ENCODE data around the gene SLC25A42. TPM values are rescaled to one million over a fixed set of nuclear protein-coding genes. Genes with fewer than 3 reads are reported as not detected.

Gene SLC25A42
- total RNA-seq, 1 experiment from 2014 or later: 8.1 TPM

DNA sequence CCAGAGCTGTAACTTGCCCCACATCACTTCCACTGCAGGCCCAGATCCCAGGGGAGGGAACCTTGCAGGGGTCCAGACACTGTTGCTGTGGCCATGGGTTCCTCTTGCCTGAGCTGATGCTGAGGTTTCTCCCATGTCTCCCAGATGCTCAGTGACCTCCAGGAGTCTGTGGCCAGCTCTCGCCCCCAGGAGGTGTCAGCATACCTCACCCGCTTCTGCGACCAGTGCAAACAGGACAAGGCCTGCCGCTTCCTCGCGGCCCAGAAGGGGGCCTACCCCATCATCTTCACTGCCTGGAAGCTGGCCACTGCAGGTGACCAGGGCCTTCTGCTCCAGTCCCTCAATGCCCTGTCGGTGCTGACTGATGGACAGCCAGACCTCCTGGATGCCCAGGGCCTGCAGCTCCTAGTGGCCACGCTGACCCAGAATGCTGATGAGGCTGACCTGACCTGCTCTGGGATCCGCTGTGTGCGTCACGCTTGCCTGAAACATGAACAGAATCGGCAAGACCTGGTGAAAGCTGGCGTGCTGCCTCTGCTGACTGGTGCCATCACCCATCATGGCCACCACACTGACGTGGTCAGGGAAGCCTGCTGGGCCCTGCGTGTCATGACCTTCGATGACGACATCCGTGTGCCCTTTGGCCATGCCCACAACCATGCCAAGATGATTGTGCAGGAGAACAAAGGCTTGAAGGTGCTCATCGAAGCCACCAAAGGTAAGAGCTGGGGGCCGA lies 12.1 kb upstream of the SLC25A42 start:
- ChIA-PET CTCF (interaction anchor here (0.7 to 4.5 kb wide), 7 partner anchors 56 to 94 kb away, joined by 3 to 18 read pairs (median 5); no protein-coding TSS in a partner anchor), POLR2A (interaction anchor here (0.6 kb wide), 1 partner anchor 116 kb away, joined by 3 read pairs; no protein-coding TSS in a partner anchor)
- Mint-ChIP-seq H3K27ac (no peak overlapping the region), H3K36me3 (peaks cover 48% of the 10 kb centered on the region), H3K9me3 (no peaks in the 10 kb centered on the region), H3K4me1 (no peaks in the 10 kb centered on the region), H3K4me3 (no peak overlapping the region), H3K27me3 (ENCODE audit: low read depth) (no peaks in the 10 kb centered on the region)
- no peak for DNase-seq (ENCODE audit: low spot score)
- TF ChIP-seq FOXP1 (CRISPR knock-in tag; IDR thresholded peaks at IDR 0.05; ENCODE audit: borderline replicate concordance) (no peak), ZNF671 (CRISPR knock-in tag; IDR thresholded peaks at IDR 0.05) (no peak), RORB (CRISPR knock-in tag; IDR thresholded peaks at IDR 0.05) (no peak), NR2C2 (CRISPR knock-in tag; IDR thresholded peaks at IDR 0.05) (no peak)
- TF ChIP-seq, protein P1, sequence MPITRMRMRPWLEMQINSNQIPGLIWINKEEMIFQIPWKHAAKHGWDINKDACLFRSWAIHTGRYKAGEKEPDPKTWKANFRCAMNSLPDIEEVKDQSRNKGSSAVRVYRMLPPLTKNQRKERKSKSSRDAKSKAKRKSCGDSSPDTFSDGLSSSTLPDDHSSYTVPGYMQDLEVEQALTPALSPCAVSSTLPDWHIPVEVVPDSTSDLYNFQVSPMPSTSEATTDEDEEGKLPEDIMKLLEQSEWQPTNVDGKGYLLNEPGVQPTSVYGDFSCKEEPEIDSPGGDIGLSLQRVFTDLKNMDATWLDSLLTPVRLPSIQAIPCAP (CRISPR knock-in tag; IDR thresholded peaks at IDR 0.05): no peak
- TF ChIP-seq, protein P2, sequence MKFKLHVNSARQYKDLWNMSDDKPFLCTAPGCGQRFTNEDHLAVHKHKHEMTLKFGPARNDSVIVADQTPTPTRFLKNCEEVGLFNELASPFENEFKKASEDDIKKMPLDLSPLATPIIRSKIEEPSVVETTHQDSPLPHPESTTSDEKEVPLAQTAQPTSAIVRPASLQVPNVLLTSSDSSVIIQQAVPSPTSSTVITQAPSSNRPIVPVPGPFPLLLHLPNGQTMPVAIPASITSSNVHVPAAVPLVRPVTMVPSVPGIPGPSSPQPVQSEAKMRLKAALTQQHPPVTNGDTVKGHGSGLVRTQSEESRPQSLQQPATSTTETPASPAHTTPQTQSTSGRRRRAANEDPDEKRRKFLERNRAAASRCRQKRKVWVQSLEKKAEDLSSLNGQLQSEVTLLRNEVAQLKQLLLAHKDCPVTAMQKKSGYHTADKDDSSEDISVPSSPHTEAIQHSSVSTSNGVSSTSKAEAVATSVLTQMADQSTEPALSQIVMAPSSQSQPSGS (CRISPR knock-in tag; IDR thresholded peaks at IDR 0.05; ENCODE audit: borderline replicate concordance, low read depth): no peak
- ATAC-seq: no peak; the same call in 1 of the 2 replicates

DNA sequence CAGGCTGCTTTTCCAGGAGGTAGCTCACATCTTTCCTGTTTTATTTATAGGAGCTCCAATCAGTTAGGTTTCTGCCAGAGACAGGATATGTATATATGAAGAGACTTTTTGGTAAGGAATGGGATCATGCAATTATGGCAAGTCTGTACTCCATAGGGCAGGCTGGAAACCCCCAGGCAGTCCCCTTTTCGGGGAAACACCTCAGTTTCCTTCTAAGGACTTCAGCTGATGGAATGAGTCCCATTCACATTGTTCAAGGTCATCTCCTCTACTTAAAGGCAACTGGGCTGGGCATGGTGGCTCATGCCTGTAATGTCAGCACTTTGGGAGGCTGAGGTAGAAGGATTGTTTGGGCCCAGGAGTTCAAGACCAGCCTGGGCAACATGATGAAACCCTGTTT lies 10.9 kb upstream of the SLC25A42 start:
- Mint-ChIP-seq H3K4me3 (no peak overlapping the region), H3K36me3 (peaks cover 47% of the 10 kb centered on the region), H3K9me3 (no peaks in the 10 kb centered on the region), H3K27me3 (ENCODE audit: low read depth) (no peaks in the 10 kb centered on the region), H3K27ac (no peak overlapping the region), H3K4me1 (no peaks in the 10 kb centered on the region)
- ATAC-seq: no peak
- DNase-seq (ENCODE audit: low spot score): no peak
- ChIA-PET POLR2A (no interaction called here), CTCF (interaction anchor here (1.0 to 4.5 kb wide), 3 partner anchors 57 to 63 kb away, joined by 3 to 18 read pairs (median 7); no protein-coding TSS in a partner anchor)
- TF ChIP-seq ZNF219 (CRISPR knock-in tag; IDR thresholded peaks at IDR 0.05; ENCODE audit: borderline replicate concordance): no peak
- TF ChIP-seq, protein P3, sequence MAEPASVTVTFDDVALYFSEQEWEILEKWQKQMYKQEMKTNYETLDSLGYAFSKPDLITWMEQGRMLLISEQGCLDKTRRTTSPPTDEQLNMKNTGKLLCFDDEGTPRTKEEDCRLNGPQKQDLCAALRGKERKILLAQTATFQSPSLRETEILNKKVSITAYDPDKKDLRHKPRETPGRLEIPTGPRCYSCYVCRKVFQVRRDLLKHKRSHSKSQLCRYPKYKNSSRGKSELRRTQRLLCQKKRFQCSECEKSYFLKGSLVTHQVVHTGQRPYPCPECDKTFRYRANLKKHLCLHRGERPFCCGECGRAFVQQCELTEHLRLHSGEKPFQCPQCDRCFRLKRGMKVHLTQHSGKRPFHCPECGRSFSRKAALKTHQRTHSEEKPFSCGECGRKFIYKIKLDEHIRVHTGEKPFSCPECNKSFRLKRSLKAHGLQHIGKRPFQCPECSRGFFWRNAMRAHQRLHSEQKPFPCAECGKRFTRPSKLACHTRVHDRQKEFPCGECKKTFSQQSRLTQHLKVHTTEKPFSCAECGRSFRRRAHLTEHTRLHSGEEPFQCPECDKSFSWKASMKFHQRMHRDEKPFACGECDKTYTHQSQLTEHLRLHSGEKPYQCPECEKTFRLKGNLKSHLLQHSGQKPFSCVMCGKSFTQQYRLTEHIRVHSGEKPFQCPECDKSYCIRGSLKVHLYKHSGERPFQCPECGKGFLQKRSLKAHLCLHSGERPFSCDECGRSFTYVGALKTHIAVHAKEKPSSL (CRISPR knock-in tag; conservative IDR thresholded peaks at IDR 0.05): no peak
- TF ChIP-seq, protein P4, sequence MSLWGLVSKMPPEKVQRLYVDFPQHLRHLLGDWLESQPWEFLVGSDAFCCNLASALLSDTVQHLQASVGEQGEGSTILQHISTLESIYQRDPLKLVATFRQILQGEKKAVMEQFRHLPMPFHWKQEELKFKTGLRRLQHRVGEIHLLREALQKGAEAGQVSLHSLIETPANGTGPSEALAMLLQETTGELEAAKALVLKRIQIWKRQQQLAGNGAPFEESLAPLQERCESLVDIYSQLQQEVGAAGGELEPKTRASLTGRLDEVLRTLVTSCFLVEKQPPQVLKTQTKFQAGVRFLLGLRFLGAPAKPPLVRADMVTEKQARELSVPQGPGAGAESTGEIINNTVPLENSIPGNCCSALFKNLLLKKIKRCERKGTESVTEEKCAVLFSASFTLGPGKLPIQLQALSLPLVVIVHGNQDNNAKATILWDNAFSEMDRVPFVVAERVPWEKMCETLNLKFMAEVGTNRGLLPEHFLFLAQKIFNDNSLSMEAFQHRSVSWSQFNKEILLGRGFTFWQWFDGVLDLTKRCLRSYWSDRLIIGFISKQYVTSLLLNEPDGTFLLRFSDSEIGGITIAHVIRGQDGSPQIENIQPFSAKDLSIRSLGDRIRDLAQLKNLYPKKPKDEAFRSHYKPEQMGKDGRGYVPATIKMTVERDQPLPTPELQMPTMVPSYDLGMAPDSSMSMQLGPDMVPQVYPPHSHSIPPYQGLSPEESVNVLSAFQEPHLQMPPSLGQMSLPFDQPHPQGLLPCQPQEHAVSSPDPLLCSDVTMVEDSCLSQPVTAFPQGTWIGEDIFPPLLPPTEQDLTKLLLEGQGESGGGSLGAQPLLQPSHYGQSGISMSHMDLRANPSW (CRISPR knock-in tag; conservative IDR thresholded peaks at IDR 0.05; ENCODE audit: low read depth): no peak

DNA sequence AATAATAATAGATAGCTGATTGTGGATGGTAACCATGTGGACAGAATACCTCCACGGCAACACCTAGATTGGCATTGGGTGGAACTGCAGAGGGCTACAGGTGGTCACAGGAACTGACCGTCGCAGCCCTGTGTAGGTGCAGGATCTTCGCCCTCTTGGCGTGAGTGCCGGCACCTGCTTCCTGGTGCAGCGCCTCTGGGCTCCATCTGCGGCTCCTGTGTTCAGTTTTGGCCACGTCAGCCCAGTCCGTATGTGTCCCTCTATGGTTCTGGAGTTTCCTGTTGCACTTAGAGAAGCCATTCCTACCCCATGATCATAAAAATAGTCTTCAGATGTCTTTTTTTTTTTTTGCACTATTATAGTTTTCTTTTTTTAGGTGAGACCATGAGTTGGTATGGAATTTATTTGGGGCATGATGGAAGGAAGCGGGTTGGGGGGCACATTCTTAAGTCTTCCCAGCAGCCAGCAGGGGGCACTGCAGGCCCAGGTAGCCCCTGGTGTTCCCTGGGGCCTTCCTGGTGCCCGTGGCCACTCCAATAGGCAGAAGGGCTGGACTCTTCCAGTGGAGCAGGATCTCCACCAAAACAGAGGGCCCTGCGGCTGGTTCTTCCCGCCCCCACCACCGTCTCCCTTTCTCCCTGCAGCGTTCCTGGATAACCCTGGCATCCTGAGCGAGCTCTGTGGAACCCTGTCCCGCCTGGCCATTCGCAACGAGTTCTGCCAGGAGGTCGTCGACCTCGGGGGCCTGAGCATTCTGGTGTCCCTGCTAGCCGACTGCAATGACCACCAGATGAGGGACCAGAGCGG lies 10.1 kb upstream of the SLC25A42 start:
- DNase-seq (ENCODE audit: low spot score) (peak; percentile 84), ATAC-seq (peak; percentile 84)
- Mint-ChIP-seq H3K27ac (no peak overlapping the region), H3K36me3 (peaks cover 51% of the 10 kb centered on the region), H3K9me3 (no peaks in the 10 kb centered on the region), H3K27me3 (ENCODE audit: low read depth) (no peaks in the 10 kb centered on the region), H3K4me3 (no peak overlapping the region), H3K4me1 (no peaks in the 10 kb centered on the region)
- CTCF ChIA-PET: interaction anchor here (0.9 to 4.5 kb wide), 5 partner anchors 9 to 67 kb away, joined by 3 to 18 read pairs (median 4); no protein-coding TSS in a partner anchor
- no peak for TF ChIP-seq ZNF671 (CRISPR knock-in tag; IDR thresholded peaks at IDR 0.05)
- TF ChIP-seq, protein P5, sequence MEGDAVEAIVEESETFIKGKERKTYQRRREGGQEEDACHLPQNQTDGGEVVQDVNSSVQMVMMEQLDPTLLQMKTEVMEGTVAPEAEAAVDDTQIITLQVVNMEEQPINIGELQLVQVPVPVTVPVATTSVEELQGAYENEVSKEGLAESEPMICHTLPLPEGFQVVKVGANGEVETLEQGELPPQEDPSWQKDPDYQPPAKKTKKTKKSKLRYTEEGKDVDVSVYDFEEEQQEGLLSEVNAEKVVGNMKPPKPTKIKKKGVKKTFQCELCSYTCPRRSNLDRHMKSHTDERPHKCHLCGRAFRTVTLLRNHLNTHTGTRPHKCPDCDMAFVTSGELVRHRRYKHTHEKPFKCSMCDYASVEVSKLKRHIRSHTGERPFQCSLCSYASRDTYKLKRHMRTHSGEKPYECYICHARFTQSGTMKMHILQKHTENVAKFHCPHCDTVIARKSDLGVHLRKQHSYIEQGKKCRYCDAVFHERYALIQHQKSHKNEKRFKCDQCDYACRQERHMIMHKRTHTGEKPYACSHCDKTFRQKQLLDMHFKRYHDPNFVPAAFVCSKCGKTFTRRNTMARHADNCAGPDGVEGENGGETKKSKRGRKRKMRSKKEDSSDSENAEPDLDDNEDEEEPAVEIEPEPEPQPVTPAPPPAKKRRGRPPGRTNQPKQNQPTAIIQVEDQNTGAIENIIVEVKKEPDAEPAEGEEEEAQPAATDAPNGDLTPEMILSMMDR (IDR thresholded peaks at IDR 0.05): peak; percentile 73; the same call in 1 of the 2 replicates
- TF ChIP-seq NFATC4 (CRISPR knock-in tag; IDR thresholded peaks at IDR 0.05): no peak
- TF ChIP-seq, protein P6, sequence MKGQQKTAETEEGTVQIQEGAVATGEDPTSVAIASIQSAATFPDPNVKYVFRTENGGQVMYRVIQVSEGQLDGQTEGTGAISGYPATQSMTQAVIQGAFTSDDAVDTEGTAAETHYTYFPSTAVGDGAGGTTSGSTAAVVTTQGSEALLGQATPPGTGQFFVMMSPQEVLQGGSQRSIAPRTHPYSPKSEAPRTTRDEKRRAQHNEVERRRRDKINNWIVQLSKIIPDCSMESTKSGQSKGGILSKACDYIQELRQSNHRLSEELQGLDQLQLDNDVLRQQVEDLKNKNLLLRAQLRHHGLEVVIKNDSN (CRISPR knock-in tag; IDR thresholded peaks at IDR 0.05): no peak
- POLR2A ChIA-PET: interaction anchor here (0.6 kb wide), 2 partner anchors 9 to 52 kb away, joined by 4 to 5 read pairs; no protein-coding TSS in a partner anchor
